Vagina (tissue), 2 donors: Measurements from ENCODE around the gene EVC2. TPM values are rescaled to one million over a fixed set of nuclear protein-coding genes. Genes with fewer than 3 reads are reported as not detected.

Experiments
- DNase-seq, 2 donors: peaks; one replicate each; pipeline ENCODE4 v3.0.0-alpha.2; 2017; ENCODE audit errors: extremely low spot score in 2 of 2
- H3K27ac ChIP-seq: fragments of 200-600 bp; sonication (generic); one replicate; pipeline ENCODE4 v1.5.1; 2019
- H3K27me3 ChIP-seq: fragments of 200-600 bp; sonication (generic); one replicate; pipeline ENCODE4 v1.5.1; 2019
- H3K36me3 ChIP-seq, 2 donors: fragments of 200-600 bp; sonication (generic); one replicate each; pipeline ENCODE4 v1.5.1; 2017 to 2019
- H3K4me1 ChIP-seq: fragments of 200-600 bp; sonication (generic); one replicate; pipeline ENCODE4 v1.5.1; 2019
- H3K4me3 ChIP-seq, 2 donors: fragments of 200-600 bp; sonication (generic); 1 replicate in 1 of 2; 2 replicates in 1 of 2; pipeline ENCODE4 v1.5.1; 2016 to 2019
- H3K9me3 ChIP-seq: fragments of 200-600 bp; sonication (generic); one replicate; pipeline ENCODE4 v1.5.1; 2019
- CTCF ChIP-seq, 3 experiments: fragments of 450-650 bp in 2 of 3; fragments of 200-600 bp in 1 of 3; sonication (generic) in 1 of 3; IDR thresholded peaks; one replicate each; pipeline ENCODE4 v1.5.1; 2017 to 2019; ENCODE audit warnings: antibody characterized with exemption in 3 of 3, mild to moderate bottlenecking in 2 of 3, moderate library complexity in 2 of 3
- POLR2A ChIP-seq, 2 donors: fragments of 450-650 bp; IDR thresholded peaks; one replicate each; pipeline ENCODE4 v1.6.1; 2017; ENCODE audit warnings: antibody characterized with exemption in 2 of 2, mild to moderate bottlenecking in 2 of 2, moderate library complexity in 2 of 2
- POLR2AphosphoS5 ChIP-seq, 2 donors: sonication (generic); formaldehyde crosslinking; IDR thresholded peaks; one replicate each; pipeline ENCODE4 v1.9.0; 2017; ENCODE audit warnings: antibody characterized with exemption in 2 of 2, mild to moderate bottlenecking in 2 of 2, low read depth in 1 of 2; ENCODE audit not compliant: insufficient read depth in 1 of 2
- intact Hi-C: fragments of 100-400 bp; cut with DNase I; formaldehyde crosslinking; loops from one replicate; pipeline ENCODE4 v1.15.1; 2023
- total RNA-seq: library from RNA; depleted of rRNA; stranded (reverse); fragments of >200 nt; gene quantifications from one replicate; pipeline ENCODE4 v1.2.3, GENCODE V29; 2016

Gene EVC2
- total RNA-seq, 1 donor from 2014 or later, result 23.8 TPM

DNA sequence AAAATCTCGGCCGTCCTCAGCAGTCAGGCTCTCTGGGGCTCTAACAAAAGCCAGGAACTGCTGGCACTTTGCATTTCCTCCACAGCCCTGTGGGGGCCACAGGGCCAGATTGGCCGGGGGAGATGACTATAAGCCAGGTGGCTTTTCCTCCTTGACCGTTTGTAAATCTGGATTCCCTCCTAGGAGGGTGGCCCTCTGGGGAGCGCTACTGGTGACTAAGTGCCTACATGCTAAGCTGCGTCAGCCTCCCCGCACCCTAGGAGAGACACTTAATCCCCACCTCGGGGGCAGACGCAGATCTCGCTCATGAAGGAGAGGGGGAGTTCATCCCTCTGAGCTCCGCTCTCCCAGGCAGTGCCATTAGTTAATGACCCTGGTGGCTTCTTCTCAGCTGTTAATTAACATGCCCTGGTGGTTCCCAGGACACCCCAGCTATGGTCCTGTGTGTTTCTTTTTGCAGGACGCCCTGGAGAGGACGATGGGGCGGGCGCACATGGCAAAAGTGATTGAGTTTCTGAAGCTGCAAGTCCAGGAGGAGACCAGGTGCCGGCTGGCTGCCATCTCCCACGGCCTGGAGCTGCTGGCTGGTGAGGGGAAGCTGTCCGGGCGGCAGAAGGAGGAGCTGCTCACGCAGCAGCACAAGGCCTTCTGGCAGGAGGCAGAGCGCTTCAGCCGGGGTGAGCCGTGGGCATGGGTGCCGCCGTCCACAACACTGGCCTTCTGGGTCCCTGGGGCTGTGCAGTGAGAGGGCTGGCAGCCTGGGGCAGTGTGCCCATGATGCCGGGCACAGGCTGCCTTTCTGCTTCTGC lies 44.2 kb upstream of the EVC2 start:
- H3K27me3 ChIP-seq, result no peaks in the 10 kb centered on the region
- peaks cover 3% of the 10 kb centered on the region for H3K4me1 ChIP-seq
- peaks cover 0 to 60% of the 10 kb centered on the region in 2 donors for H3K36me3 ChIP-seq
- no peak for DNase-seq
- H3K9me3 ChIP-seq, result no peaks in the 10 kb centered on the region
- TF ChIP-seq POLR2AphosphoS5 (IDR thresholded peaks at IDR 0.05; ENCODE audit: insufficient read depth in 1 of 2, low read depth in 1 of 2) (no peak), POLR2A (IDR thresholded peaks at IDR 0.05) (no peak), CTCF (IDR thresholded peaks at IDR 0.05) (no peak)
- intact Hi-C loops, result no loop called here
- H3K27ac ChIP-seq, result no peak overlapping the region
- H3K4me3 ChIP-seq, result no peak overlapping the region

DNA sequence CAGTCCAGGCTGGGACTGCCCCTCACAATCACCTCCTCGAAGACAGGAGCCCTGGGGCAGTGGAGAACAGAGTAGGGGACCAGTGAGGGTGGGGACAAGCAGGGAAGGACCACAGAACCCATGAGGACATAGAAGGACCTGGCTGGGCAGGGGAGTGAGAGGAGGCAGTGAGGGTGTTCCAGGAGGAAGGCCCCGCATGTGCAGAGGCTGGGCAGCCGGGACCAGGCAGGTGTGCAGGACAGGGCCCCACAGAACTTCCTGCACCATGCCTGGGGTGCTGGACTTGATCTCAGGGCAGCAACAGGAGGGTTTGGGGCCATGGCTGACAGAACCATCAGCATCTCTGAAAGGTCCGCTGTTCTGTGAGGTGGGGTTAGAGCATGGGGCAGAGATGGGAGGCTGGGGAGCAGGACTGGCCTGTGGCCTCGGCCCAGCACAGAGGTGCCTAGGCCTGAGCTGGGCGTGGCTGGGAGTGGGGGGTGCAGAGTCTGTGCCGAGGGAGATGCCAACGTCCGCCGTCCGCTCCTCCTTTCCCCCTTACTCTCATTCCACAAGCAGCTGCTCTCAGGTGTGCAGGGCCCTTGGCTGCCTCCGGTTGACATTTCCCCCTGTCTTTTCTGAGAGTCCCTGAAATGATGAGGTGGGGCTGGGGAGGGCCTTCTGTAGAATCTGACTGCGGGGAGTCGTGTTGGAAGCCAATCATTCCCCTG lies 43.5 kb upstream of the EVC2 start:
- Histone ChIP-seq H3K4me1 (peaks cover 11% of the 10 kb centered on the region), H3K9me3 (no peaks in the 10 kb centered on the region), H3K27ac (no peak overlapping the region), H3K4me3 (no peak overlapping the region), H3K27me3 (no peaks in the 10 kb centered on the region), H3K36me3 (peaks cover 0 to 52% of the 10 kb centered on the region in 2 donors)
- DNase-seq, result no peak
- intact Hi-C loops, result no loop called here
- no peak for TF ChIP-seq CTCF (IDR thresholded peaks at IDR 0.05)
- no peak for TF ChIP-seq POLR2A (IDR thresholded peaks at IDR 0.05)
- no peak for TF ChIP-seq POLR2AphosphoS5 (IDR thresholded peaks at IDR 0.05; ENCODE audit: insufficient read depth in 1 of 2, low read depth in 1 of 2)

DNA sequence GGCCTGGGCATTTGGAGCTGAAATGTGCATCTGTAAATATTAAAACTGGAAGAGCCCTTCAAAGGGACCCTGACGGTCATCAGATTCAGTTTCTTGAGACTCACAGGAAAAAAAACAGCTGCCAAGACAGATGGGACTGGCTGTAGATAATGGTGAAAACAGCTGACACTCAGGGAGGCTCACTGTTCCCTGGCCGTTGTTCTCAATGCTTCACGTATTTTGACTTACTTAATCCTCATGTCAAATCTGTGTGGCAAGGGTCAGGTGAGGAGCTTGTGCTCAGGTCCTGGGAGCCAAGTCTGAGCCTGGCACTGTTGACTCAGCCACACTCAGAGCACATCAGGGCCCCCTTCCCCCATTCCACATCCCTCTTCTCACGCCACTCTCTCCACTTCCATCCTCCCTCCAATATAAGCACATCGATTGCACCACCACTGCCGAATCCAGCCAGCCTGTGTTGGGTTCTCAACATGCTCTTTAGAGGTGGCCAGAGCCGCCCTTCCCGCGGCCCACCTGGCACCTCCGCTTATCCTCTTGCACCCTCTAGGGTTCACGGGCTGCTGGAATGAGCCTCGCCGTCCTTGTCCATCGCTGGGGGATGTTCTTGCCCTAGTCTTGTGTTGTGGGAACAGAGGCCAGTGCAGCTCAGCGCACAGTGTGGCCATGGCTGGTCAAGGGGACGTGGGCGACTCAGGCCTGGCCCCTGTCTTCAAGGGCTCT lies 42.7 kb upstream of the EVC2 start:
- H3K36me3 ChIP-seq, result peaks cover 0 to 52% of the 10 kb centered on the region in 2 donors
- DNase-seq, result no peak

More for the DNA sequence above, 42.7 kb upstream of the EVC2 start:
- peaks cover 13% of the 10 kb centered on the region for H3K4me1 ChIP-seq
- H3K4me3 ChIP-seq, result no peak overlapping the region
- no peaks in the 10 kb centered on the region for H3K9me3 ChIP-seq
- intact Hi-C loops, result no loop called here
- H3K27me3 ChIP-seq, result no peaks in the 10 kb centered on the region
- no peak overlapping the region for H3K27ac ChIP-seq
- TF ChIP-seq POLR2A (IDR thresholded peaks at IDR 0.05) (no peak), CTCF (IDR thresholded peaks at IDR 0.05) (no peak), POLR2AphosphoS5 (IDR thresholded peaks at IDR 0.05; ENCODE audit: insufficient read depth in 1 of 2, low read depth in 1 of 2) (no peak)
